ENCODE data around the gene POLR2E. TPM values are rescaled to one million over a fixed set of nuclear protein-coding genes. Genes with fewer than 3 reads are reported as not detected.
"Not testable (repeated sequence)": the region's sequence is repeated elsewhere in the genome, so short reads cannot be mapped to it uniquely, and the experiment has no call there.

The POLR2E gene
- total and polyA plus RNA-seq, 8 donors = 40.0 to 69.4 (median 61.3) TPM

- Histone ChIP-seq H3K27ac (no peak overlapping the region), H3K9me3 (no peaks in the 10 kb centered on the region), H3K27me3 (no peaks in the 10 kb centered on the region), H3K4me1 (peaks cover 0 to under 1% (median 0%) of the 10 kb centered on the region in 3 donors), H3K4me3 (no peak overlapping the region), H3K36me3 (peaks cover 12 to 78% (median 44%) of the 10 kb centered on the region in 3 donors)
- no peak for TF ChIP-seq CTCF (IDR thresholded peaks at IDR 0.05)
- ATAC-seq (no peak), DNase-seq (peak in 2 of 6 donors; percentile 40 to 72), FAIRE-seq (no peak)
- WGBS, 2 donors = 94 to 95% methylated on average over 34 of the region's 34 CpGs
- intact Hi-C loops (cut with DNase I) = loop anchor here in 1 of 3 donors (5.0 kb wide), 1 partner anchor 68 kb away; no protein-coding TSS in a partner anchor
Measured at GRCh38 chr19:1118999-1119398, 23.8 kb upstream of the POLR2E start.

GRCh38 chr19:1117654-1118053, 22.5 kb upstream of the POLR2E start:
- DNase-seq (peak in 1 of 6 donors; percentile 67), ATAC-seq (no peak), FAIRE-seq (no peak)
- TF ChIP-seq CTCF (IDR thresholded peaks at IDR 0.05) = no peak
- Histone ChIP-seq H3K27me3 (no peaks in the 10 kb centered on the region), H3K4me3 (no peak overlapping the region), H3K36me3 (peaks cover 9 to 64% (median 32%) of the 10 kb centered on the region in 3 donors), H3K9me3 (no peaks in the 10 kb centered on the region), H3K4me1 (peaks cover 0 to 7% (median 6%) of the 10 kb centered on the region in 3 donors), H3K27ac (no peak overlapping the region)
- WGBS, 2 donors = 92 to 94% methylated on average over 16 of the region's 16 CpGs
- intact Hi-C loops (cut with DNase I) = loop anchor here in 1 of 3 donors (5.0 kb wide), 1 partner anchor 70 kb away; no protein-coding TSS in a partner anchor

- H3K4me3 ChIP-seq = no peak overlapping the region
- FAIRE-seq (no peak), ATAC-seq (no peak), DNase-seq (peak in 2 of 6 donors; percentile 44 to 74)
- no peaks in the 10 kb centered on the region for H3K9me3 ChIP-seq
- WGBS, 2 donors = 94 to 96% methylated on average over 50 to 52 of the region's 52 CpGs
- H3K4me1 ChIP-seq = peaks cover 0 to 7% (median 6%) of the 10 kb centered on the region in 3 donors
- TF ChIP-seq CTCF (IDR thresholded peaks at IDR 0.05) = no peak
- H3K36me3 ChIP-seq = peaks cover 3 to 57% (median 31%) of the 10 kb centered on the region in 3 donors
- H3K27me3 ChIP-seq = no peaks in the 10 kb centered on the region
- intact Hi-C loops (cut with DNase I) = loop anchor here in 1 of 3 donors (5.0 kb wide), 1 partner anchor 70 kb away; no protein-coding TSS in a partner anchor
- no peak overlapping the region for H3K27ac ChIP-seq
Measured at GRCh38 chr19:1116726-1117581, 21.8 kb upstream of the POLR2E start.

GRCh38 chr19:1115646-1116420, 20.7 kb upstream of the POLR2E start:
- Histone ChIP-seq H3K27ac (no peak overlapping the region), H3K4me3 (no peak overlapping the region), H3K9me3 (no peaks in the 10 kb centered on the region), H3K4me1 (peaks cover 0 to 7% (median 6%) of the 10 kb centered on the region in 3 donors), H3K27me3 (no peaks in the 10 kb centered on the region), H3K36me3 (peaks cover 3 to 48% (median 31%) of the 10 kb centered on the region in 3 donors)
- DNase-seq = peak in 2 of 6 donors; percentile 33 to 79
- intact Hi-C loops (cut with DNase I) = loop anchor here in 1 of 3 donors (5.0 kb wide), 1 partner anchor 71 kb away; no protein-coding TSS in a partner anchor
- no peak for TF ChIP-seq CTCF (IDR thresholded peaks at IDR 0.05)
- no peak for FAIRE-seq
- ATAC-seq = no peak
- WGBS, 2 donors = 92 to 95% methylated on average over 35 of the region's 35 CpGs

GRCh38 chr19:1114728-1115127, 19.6 kb upstream of the POLR2E start:
- WGBS, 2 donors = 90 to 97% methylated on average over 9 of the region's 9 CpGs
- not testable (repeated sequence) for H3K9me3 ChIP-seq, H3K27me3 ChIP-seq, DNase-seq, ATAC-seq, FAIRE-seq, H3K4me1 ChIP-seq, H3K27ac ChIP-seq, H3K4me3 ChIP-seq
- peaks cover 2 to 41% (median 23%) of the 10 kb centered on the region in 3 donors for H3K36me3 ChIP-seq
- intact Hi-C loops (cut with DNase I) = loop anchor here in 2 of 3 donors (5.0 kb wide), 2 partner anchors 73 to 78 kb away; no protein-coding TSS in a partner anchor
